GM23338 (cell line): ENCODE results near the gene CDC14B. TPM values are rescaled to one million over a fixed set of nuclear protein-coding genes. Genes with fewer than 3 reads are reported as not detected.

ENCODE experiments used
- ATAC-seq: fragments of 200-7000 bp; cut with Tn5 transposase; 3 replicates; pipeline ENCODE4 v1.9.1; 2020
- DNase-seq: peaks from one replicate; pipeline ENCODE4 v3.0.0-alpha.2; 2015; ENCODE audit warnings: low spot score
- H2AFZ ChIP-seq: fragments of 200-600 bp; sonication (generic); 2 replicates; pipeline ENCODE4 v1.8.0; 2016; ENCODE audit warnings: antibody characterized with exemption, mild to moderate bottlenecking, moderate library complexity
- H3F3A ChIP-seq: fragments of 200-600 bp; sonication (generic); replicated peaks from 2 replicates; pipeline ENCODE4 v1.8.0; 2017; ENCODE audit warnings: antibody characterized with exemption, mixed run types, low read depth
- H3K27ac ChIP-seq: fragments of 200-600 bp; sonication (generic); 2 replicates; pipeline ENCODE4 v1.6.1; 2016; ENCODE audit warnings: low read depth
- H3K27me3 ChIP-seq: fragments of 200-600 bp; sonication (generic); 2 replicates; pipeline ENCODE4 v1.8.0; 2016; ENCODE audit warnings: mild to moderate bottlenecking, mixed run types, moderate library complexity; ENCODE audit not compliant: insufficient read depth
- H3K36me3 ChIP-seq: fragments of 200-600 bp; sonication (generic); 2 replicates; pipeline ENCODE4 v1.8.0; 2016; ENCODE audit warnings: mild to moderate bottlenecking; ENCODE audit not compliant: insufficient read depth
- H3K4me1 ChIP-seq: fragments of 200-600 bp; sonication (generic); 2 replicates; pipeline ENCODE4 v1.8.0; 2016; ENCODE audit warnings: mild to moderate bottlenecking, moderate library complexity; ENCODE audit not compliant: insufficient read depth
- H3K4me2 ChIP-seq: fragments of 200-600 bp; sonication (generic); 2 replicates; pipeline ENCODE4 v1.7.1; 2017; ENCODE audit warnings: mixed run types
- H3K4me3 ChIP-seq: fragments of 200-600 bp; sonication (generic); 2 replicates; pipeline ENCODE4 v1.6.1; 2016; ENCODE audit warnings: mixed run types
- H3K79me2 ChIP-seq: fragments of 200-600 bp; sonication (generic); replicated peaks from 2 replicates; pipeline ENCODE4 v1.8.0; 2017; ENCODE audit warnings: mild to moderate bottlenecking; ENCODE audit not compliant: insufficient read depth
- H3K9me2 ChIP-seq: fragments of 200-600 bp; sonication (generic); 2 replicates; pipeline ENCODE4 v1.8.0; 2017; ENCODE audit not compliant: insufficient read depth
- H4K20me1 ChIP-seq: fragments of 200-600 bp; sonication (generic); replicated peaks from 2 replicates; pipeline ENCODE4 v1.8.0; 2017; ENCODE audit warnings: mild to moderate bottlenecking; ENCODE audit not compliant: insufficient read depth
- H3K27ac Mint-ChIP-seq: 2 replicates; pipeline ENCODE4 v1.8.0; 2020; ENCODE audit warnings: inconsistent platforms, mild to moderate bottlenecking, moderate library complexity, mixed read lengths
- H3K27me3 Mint-ChIP-seq: 3 replicates; pipeline ENCODE4 v1.8.0; 2022; ENCODE audit warnings: low read depth, mild to moderate bottlenecking, moderate library complexity, mixed read lengths, inconsistent platforms; ENCODE audit not compliant: insufficient read depth, poor library complexity
- H3K36me3 Mint-ChIP-seq: 3 replicates; pipeline ENCODE4 v1.8.0; 2021; ENCODE audit warnings: low read depth, mild to moderate bottlenecking, inconsistent platforms, moderate library complexity, mixed read lengths
- H3K4me1 Mint-ChIP-seq: 3 replicates; pipeline ENCODE4 v1.8.0; 2020; ENCODE audit warnings: mild to moderate bottlenecking, inconsistent platforms, mixed read lengths
- H3K4me3 Mint-ChIP-seq: 3 replicates; pipeline ENCODE4 v1.8.0; 2021; ENCODE audit warnings: moderate library complexity, mild to moderate bottlenecking, inconsistent platforms, mixed read lengths
- H3K9me3 Mint-ChIP-seq: 3 replicates; pipeline ENCODE4 v1.8.0; 2020; ENCODE audit warnings: moderate library complexity, mild to moderate bottlenecking, inconsistent platforms, mixed read lengths
- EZH2 ChIP-seq: fragments of 200-600 bp; sonication (generic); IDR thresholded peaks from one replicate; pipeline ENCODE4 v1.8.0; 2017; ENCODE audit warnings: antibody characterized with exemption, mild to moderate bottlenecking, low read depth; ENCODE audit not compliant: unreplicated experiment
- NANOG ChIP-seq: IDR thresholded peaks from 2 replicates; pipeline ENCODE4 v1.6.1; 2016; ENCODE audit warnings: antibody characterized with exemption, borderline replicate concordance
- POLR2AphosphoS5 ChIP-seq: IDR thresholded peaks from 2 replicates; pipeline ENCODE4 v1.6.1; 2016; ENCODE audit warnings: antibody characterized with exemption, low read depth
- STAT1 ChIP-seq: IDR thresholded peaks from one replicate; pipeline ENCODE4 v1.6.1; 2016; ENCODE audit warnings: antibody characterized with exemption; ENCODE audit not compliant: unreplicated experiment
- ZNF114 ChIP-seq: fragments of 250-450 bp; sonication (Bioruptor Pico); IDR thresholded peaks from 2 replicates; pipeline ENCODE4 v1.5.0; 2020; ENCODE audit warnings: mild to moderate bottlenecking, moderate library complexity
- ZNF331 ChIP-seq: fragments of 250-450 bp; sonication (Bioruptor Pico); IDR thresholded peaks from 2 replicates; pipeline ENCODE4 v1.5.0; 2020; ENCODE audit warnings: low read depth, mild to moderate bottlenecking, moderate library complexity
- polyA plus RNA-seq: library from polyadenylated mRNA; unstranded; fragments of >200 nt; fragmentation: Nextera tagmentation; extraction: Ambion mirVana; gene quantifications from 2 replicates; pipeline ENCODE4 v1.2.1, GENCODE V29; 2016
- total RNA-seq: library from RNA; depleted of rRNA; stranded (reverse); fragments of >200 nt; shearing (Covaris generic); gene quantifications from 2 replicates; pipeline ENCODE4 v1.2.3, GENCODE V29; 2014
- TF ChIP-seq, protein P1 (sequence below): fragments of 250-450 bp; sonication (Bioruptor Pico); IDR thresholded peaks from 2 replicates; pipeline ENCODE4 v1.5.0; 2020; ENCODE audit warnings: mild to moderate bottlenecking, moderate library complexity
- TF ChIP-seq, protein P2 (sequence below): IDR thresholded peaks from 2 replicates; pipeline ENCODE4 v1.6.1; 2016; ENCODE audit warnings: antibody characterized with exemption
- TF ChIP-seq, protein P3 (sequence below): IDR thresholded peaks from one replicate; pipeline ENCODE4 v1.6.1; 2018; ENCODE audit warnings: antibody characterized with exemption; ENCODE audit not compliant: unreplicated experiment
- TF ChIP-seq, protein P4 (sequence below), 2 experiments: fragments of 200-600 bp in 1 of 2; sonication (generic) in 1 of 2; conservative IDR thresholded peaks; 2 replicates each; pipeline versions ENCODE4 v1.5.1 to v1.6.1; 2016 to 2017; ENCODE audit warnings: antibody characterized with exemption in 2 of 2, low read depth in 2 of 2, mild to moderate bottlenecking in 2 of 2, moderate library complexity in 1 of 2

CDC14B gene
- total and polyA plus RNA-seq, 2 experiments from 2014 or later = 12.2 to 52.1 TPM

DNA sequence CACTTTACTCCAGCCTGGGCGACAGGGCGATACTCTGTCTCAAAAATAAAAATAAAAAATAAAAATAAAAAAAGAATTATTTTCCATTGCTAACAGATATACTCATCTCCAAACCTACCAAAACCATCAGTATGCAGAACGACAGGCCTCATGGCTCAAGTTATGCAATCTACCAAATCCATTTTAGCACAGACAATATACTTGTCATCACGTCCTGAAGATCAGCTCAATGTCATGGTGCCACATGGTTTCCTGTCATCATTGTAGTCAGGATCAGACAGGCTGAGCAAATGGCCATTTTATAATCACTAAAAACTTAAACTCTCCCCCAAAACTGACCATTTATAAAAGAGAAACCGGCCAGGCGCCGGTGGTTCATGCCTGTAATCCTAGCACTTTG, 100.5 kb downstream of the CDC14B start (continued):
- TF ChIP-seq, protein P1, sequence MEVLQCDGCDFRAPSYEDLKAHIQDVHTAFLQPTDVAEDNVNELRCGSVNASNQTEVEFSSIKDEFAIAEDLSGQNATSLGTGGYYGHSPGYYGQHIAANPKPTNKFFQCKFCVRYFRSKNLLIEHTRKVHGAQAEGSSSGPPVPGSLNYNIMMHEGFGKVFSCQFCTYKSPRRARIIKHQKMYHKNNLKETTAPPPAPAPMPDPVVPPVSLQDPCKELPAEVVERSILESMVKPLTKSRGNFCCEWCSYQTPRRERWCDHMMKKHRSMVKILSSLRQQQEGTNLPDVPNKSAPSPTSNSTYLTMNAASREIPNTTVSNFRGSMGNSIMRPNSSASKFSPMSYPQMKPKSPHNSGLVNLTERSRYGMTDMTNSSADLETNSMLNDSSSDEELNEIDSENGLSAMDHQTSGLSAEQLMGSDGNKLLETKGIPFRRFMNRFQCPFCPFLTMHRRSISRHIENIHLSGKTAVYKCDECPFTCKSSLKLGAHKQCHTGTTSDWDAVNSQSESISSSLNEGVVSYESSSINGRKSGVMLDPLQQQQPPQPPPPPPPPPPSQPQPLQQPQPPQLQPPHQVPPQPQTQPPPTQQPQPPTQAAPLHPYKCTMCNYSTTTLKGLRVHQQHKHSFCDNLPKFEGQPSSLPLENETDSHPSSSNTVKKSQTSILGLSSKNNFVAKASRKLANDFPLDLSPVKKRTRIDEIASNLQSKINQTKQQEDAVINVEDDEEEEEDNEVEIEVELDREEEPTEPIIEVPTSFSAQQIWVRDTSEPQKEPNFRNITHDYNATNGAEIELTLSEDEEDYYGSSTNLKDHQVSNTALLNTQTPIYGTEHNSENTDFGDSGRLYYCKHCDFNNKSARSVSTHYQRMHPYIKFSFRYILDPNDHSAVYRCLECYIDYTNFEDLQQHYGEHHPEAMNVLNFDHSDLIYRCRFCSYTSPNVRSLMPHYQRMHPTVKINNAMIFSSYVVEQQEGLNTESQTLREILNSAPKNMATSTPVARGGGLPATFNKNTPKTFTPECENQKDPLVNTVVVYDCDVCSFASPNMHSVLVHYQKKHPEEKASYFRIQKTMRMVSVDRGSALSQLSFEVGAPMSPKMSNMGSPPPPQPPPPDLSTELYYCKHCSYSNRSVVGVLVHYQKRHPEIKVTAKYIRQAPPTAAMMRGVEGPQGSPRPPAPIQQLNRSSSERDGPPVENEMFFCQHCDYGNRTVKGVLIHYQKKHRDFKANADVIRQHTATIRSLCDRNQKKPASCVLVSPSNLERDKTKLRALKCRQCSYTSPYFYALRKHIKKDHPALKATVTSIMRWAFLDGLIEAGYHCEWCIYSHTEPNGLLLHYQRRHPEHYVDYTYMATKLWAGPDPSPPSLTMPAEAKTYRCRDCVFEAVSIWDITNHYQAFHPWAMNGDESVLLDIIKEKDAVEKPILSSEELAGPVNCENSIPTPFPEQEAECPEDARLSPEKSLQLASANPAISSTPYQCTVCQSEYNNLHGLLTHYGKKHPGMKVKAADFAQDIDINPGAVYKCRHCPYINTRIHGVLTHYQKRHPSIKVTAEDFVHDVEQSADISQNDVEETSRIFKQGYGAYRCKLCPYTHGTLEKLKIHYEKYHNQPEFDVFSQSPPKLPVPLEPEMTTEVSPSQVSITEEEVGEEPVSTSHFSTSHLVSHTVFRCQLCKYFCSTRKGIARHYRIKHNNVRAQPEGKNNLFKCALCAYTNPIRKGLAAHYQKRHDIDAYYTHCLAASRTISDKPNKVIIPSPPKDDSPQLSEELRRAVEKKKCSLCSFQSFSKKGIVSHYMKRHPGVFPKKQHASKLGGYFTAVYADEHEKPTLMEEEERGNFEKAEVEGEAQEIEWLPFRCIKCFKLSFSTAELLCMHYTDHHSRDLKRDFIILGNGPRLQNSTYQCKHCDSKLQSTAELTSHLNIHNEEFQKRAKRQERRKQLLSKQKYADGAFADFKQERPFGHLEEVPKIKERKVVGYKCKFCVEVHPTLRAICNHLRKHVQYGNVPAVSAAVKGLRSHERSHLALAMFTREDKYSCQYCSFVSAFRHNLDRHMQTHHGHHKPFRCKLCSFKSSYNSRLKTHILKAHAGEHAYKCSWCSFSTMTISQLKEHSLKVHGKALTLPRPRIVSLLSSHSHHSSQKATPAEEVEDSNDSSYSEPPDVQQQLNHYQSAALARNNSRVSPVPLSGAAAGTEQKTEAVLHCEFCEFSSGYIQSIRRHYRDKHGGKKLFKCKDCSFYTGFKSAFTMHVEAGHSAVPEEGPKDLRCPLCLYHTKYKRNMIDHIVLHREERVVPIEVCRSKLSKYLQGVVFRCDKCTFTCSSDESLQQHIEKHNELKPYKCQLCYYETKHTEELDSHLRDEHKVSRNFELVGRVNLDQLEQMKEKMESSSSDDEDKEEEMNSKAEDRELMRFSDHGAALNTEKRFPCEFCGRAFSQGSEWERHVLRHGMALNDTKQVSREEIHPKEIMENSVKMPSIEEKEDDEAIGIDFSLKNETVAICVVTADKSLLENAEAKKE (CRISPR knock-in tag) = no peak
- TF ChIP-seq ZNF114 = no peak
- TF ChIP-seq, protein P2, sequence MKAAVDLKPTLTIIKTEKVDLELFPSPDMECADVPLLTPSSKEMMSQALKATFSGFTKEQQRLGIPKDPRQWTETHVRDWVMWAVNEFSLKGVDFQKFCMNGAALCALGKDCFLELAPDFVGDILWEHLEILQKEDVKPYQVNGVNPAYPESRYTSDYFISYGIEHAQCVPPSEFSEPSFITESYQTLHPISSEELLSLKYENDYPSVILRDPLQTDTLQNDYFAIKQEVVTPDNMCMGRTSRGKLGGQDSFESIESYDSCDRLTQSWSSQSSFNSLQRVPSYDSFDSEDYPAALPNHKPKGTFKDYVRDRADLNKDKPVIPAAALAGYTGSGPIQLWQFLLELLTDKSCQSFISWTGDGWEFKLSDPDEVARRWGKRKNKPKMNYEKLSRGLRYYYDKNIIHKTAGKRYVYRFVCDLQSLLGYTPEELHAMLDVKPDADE = no peak
- no peak for TF ChIP-seq STAT1

DNA sequence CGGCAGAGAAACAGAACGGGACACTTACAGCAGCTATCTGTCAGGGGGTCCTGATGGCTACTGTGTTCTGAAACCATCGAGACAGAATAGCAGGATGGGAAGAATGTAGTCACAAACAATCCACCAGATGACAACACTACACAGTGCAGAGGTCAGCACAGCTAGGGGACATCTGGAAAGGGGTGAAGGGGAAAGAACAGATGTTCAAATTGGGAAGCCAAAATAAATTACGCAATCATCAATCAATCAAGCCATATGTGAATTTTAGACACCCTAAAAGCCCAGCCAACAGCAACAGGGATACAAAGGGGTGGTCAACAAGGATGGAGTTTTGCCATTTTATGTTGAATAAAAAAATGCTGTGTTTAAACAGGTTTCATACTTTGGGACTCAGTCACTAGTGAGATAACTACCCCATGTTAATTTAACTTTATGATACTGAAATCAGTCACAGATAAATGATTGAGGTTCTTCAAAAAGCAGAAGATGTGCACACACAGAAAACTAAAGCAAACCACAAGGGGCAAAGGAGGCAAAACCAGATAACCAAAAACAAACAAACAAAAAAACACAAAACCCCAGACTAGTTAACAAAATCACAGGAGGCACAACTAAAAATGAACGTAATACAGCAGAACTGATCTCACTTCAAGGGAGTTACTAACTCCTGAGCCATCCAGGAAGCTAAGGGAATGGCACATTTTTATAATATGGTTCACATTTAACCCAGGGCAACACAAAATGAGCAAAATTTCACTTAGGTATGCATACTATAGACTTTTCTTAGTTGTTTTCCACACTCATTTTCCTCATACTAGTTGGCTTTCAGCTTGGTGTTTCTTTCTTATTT, 103.8 kb downstream of the CDC14B start:
- Mint-ChIP-seq H3K9me3 (no peaks in the 10 kb centered on the region), H3K36me3 (peaks cover 42% of the 10 kb centered on the region), H3K4me1 (no peaks in the 10 kb centered on the region), H3K4me3 (no peak overlapping the region), H3K27me3 (peaks cover 7% of the 10 kb centered on the region), H3K27ac (no peak overlapping the region)
- ATAC-seq (no peak), DNase-seq (no peak)
- Histone ChIP-seq H3K27me3 (no peaks in the 10 kb centered on the region), H3K27ac (no peak overlapping the region; the same call in 1 of the 2 replicates), H2AFZ (no peak overlapping the region), H3K79me2 (no peaks in the 10 kb centered on the region), H3K4me3 (no peak overlapping the region), H3K36me3 (0 out of 2 replicates have a peak, but pooled peaks cover 2% of the 10 kb centered on the region), H3K4me2 (no peak overlapping the region), H3K4me1 (peaks cover 3% of the 10 kb centered on the region; the same call in 1 of the 2 replicates), H3F3A (no peaks in the 10 kb centered on the region), H3K9me2 (no peaks in the 10 kb centered on the region), H4K20me1 (no peaks in the 10 kb centered on the region)
- TF ChIP-seq, protein P2 = no peak
- TF ChIP-seq, protein P3, sequence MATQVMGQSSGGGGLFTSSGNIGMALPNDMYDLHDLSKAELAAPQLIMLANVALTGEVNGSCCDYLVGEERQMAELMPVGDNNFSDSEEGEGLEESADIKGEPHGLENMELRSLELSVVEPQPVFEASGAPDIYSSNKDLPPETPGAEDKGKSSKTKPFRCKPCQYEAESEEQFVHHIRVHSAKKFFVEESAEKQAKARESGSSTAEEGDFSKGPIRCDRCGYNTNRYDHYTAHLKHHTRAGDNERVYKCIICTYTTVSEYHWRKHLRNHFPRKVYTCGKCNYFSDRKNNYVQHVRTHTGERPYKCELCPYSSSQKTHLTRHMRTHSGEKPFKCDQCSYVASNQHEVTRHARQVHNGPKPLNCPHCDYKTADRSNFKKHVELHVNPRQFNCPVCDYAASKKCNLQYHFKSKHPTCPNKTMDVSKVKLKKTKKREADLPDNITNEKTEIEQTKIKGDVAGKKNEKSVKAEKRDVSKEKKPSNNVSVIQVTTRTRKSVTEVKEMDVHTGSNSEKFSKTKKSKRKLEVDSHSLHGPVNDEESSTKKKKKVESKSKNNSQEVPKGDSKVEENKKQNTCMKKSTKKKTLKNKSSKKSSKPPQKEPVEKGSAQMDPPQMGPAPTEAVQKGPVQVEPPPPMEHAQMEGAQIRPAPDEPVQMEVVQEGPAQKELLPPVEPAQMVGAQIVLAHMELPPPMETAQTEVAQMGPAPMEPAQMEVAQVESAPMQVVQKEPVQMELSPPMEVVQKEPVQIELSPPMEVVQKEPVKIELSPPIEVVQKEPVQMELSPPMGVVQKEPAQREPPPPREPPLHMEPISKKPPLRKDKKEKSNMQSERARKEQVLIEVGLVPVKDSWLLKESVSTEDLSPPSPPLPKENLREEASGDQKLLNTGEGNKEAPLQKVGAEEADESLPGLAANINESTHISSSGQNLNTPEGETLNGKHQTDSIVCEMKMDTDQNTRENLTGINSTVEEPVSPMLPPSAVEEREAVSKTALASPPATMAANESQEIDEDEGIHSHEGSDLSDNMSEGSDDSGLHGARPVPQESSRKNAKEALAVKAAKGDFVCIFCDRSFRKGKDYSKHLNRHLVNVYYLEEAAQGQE = no peak
- TF ChIP-seq EZH2 (no peak), ZNF331 (CRISPR knock-in tag) (no peak), POLR2AphosphoS5 (no peak), NANOG (no peak)
- TF ChIP-seq, protein P4, sequence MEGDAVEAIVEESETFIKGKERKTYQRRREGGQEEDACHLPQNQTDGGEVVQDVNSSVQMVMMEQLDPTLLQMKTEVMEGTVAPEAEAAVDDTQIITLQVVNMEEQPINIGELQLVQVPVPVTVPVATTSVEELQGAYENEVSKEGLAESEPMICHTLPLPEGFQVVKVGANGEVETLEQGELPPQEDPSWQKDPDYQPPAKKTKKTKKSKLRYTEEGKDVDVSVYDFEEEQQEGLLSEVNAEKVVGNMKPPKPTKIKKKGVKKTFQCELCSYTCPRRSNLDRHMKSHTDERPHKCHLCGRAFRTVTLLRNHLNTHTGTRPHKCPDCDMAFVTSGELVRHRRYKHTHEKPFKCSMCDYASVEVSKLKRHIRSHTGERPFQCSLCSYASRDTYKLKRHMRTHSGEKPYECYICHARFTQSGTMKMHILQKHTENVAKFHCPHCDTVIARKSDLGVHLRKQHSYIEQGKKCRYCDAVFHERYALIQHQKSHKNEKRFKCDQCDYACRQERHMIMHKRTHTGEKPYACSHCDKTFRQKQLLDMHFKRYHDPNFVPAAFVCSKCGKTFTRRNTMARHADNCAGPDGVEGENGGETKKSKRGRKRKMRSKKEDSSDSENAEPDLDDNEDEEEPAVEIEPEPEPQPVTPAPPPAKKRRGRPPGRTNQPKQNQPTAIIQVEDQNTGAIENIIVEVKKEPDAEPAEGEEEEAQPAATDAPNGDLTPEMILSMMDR (conservative IDR thresholded peaks at IDR 0.05; ENCODE audit: low read depth in 2 of 2) = no peak
